Osteoblast (primary cell): ENCODE results near the gene DCLK3. TPM values are rescaled to one million over a fixed set of nuclear protein-coding genes. Genes with fewer than 3 reads are reported as not detected.

Experiments
- DNase-seq: peaks from one replicate; pipeline ENCODE4 v3.0.0; 2011; ENCODE audit warnings: low spot score, mixed read lengths; ENCODE audit not compliant: insufficient read length; ENCODE audit errors: missing footprints
- H2AFZ ChIP-seq: 2 replicates; pipeline ENCODE4 v1.6.0; 2011; ENCODE audit warnings: mild to moderate bottlenecking, low read length
- H3K27ac ChIP-seq: 2 replicates; pipeline ENCODE4 v1.5.1; 2011; ENCODE audit warnings: mild to moderate bottlenecking, low read depth, low read length, moderate library complexity
- H3K27me3 ChIP-seq: 2 replicates; pipeline ENCODE4 v1.6.0; 2012; ENCODE audit warnings: mild to moderate bottlenecking, control low read depth, inconsistent platforms, low read length, moderate library complexity; ENCODE audit not compliant: insufficient read depth
- H3K36me3 ChIP-seq: 2 replicates; pipeline ENCODE4 v1.5.1; 2011; ENCODE audit warnings: mild to moderate bottlenecking, low read length, control low read depth, moderate library complexity; ENCODE audit not compliant: insufficient read depth
- H3K4me1 ChIP-seq: 2 replicates; pipeline ENCODE4 v1.5.1; 2011; ENCODE audit warnings: mild to moderate bottlenecking, low read length, control low read depth, moderate library complexity; ENCODE audit not compliant: insufficient read depth
- H3K4me2 ChIP-seq: 2 replicates; pipeline ENCODE4 v1.6.0; 2011; ENCODE audit warnings: mild to moderate bottlenecking, low read length; ENCODE audit not compliant: insufficient read depth
- H3K4me3 ChIP-seq: fragments of 200-600 bp; sonication (generic); 3 replicates; pipeline ENCODE4 v1.5.1; 2012; ENCODE audit warnings: mild to moderate bottlenecking, low read length, inconsistent platforms; ENCODE audit not compliant: insufficient read depth
- H3K79me2 ChIP-seq: 2 replicates; pipeline ENCODE4 v1.6.0; 2012; ENCODE audit warnings: mild to moderate bottlenecking, low read length, control low read depth, inconsistent platforms; ENCODE audit not compliant: insufficient read depth
- H3K9me3 ChIP-seq: 2 replicates; pipeline ENCODE4 v1.5.1; 2011; ENCODE audit warnings: low read depth, low read length, control low read depth
- H4K20me1 ChIP-seq: 2 replicates; pipeline ENCODE4 v1.6.0; 2012; ENCODE audit warnings: mild to moderate bottlenecking, low read length, control low read depth; ENCODE audit not compliant: insufficient read depth
- CTCF ChIP-seq: IDR thresholded peaks from 2 replicates; pipeline ENCODE4 v1.5.1; 2011; ENCODE audit warnings: mild to moderate bottlenecking, low read depth, low read length, moderate library complexity; ENCODE audit errors: extremely low read depth
- total RNA-seq: library from RNA; depleted of rRNA; stranded (reverse); fragments of >200 nt; gene quantifications from 2 replicates; pipeline ENCODE4 v1.2.3, GENCODE V29; 2012

The DCLK3 gene
- total RNA-seq, 1 donor, result under 0.01 TPM

- Histone ChIP-seq H3K4me1 (peaks cover 10% of the 10 kb centered on the region), H3K79me2 (no peaks in the 10 kb centered on the region), H3K9me3 (no peaks in the 10 kb centered on the region), H3K27ac (no peak overlapping the region), H3K4me3 (no peak overlapping the region), H3K36me3 (no peaks in the 10 kb centered on the region), H3K27me3 (no peaks in the 10 kb centered on the region), H4K20me1 (no peaks in the 10 kb centered on the region), H2AFZ (peak overlapping the region; percentile 43), H3K4me2 (no peak overlapping the region)
- TF ChIP-seq CTCF, result no peak
- DNase-seq, result no peak
These were observed 69.1 kb downstream of the DCLK3 start for GRCh38 chr3:36695113-36695768.

- Histone ChIP-seq H4K20me1 (no peaks in the 10 kb centered on the region), H3K4me2 (no peak overlapping the region), H3K79me2 (no peaks in the 10 kb centered on the region), H3K4me3 (no peak overlapping the region), H2AFZ (no peak overlapping the region), H3K9me3 (no peaks in the 10 kb centered on the region), H3K36me3 (no peaks in the 10 kb centered on the region), H3K27ac (no peak overlapping the region), H3K27me3 (no peaks in the 10 kb centered on the region), H3K4me1 (peaks cover 10% of the 10 kb centered on the region)
- DNase-seq, result no peak
- TF ChIP-seq CTCF, result no peak
These were observed 70.7 kb downstream of the DCLK3 start for GRCh38 chr3:36693670-36694069.

GRCh38 chr3:36689560-36689959, 74.8 kb downstream of the DCLK3 start:
- no peak for DNase-seq
- no peaks in the 10 kb centered on the region for H3K4me1 ChIP-seq
- H2AFZ ChIP-seq, result peak overlapping the region; percentile 56
- H3K79me2 ChIP-seq, result no peaks in the 10 kb centered on the region
- H3K27me3 ChIP-seq, result no peaks in the 10 kb centered on the region
- no peak for TF ChIP-seq CTCF
- no peaks in the 10 kb centered on the region for H3K36me3 ChIP-seq
- H3K27ac ChIP-seq, result no peak overlapping the region
- no peak overlapping the region for H3K4me2 ChIP-seq
- H3K4me3 ChIP-seq, result no peak overlapping the region
- H4K20me1 ChIP-seq, result no peaks in the 10 kb centered on the region
- no peaks in the 10 kb centered on the region for H3K9me3 ChIP-seq

- Histone ChIP-seq H3K9me3 (no peaks in the 10 kb centered on the region), H3K4me2 (no peak overlapping the region), H3K4me3 (no peak overlapping the region), H3K27ac (no peak overlapping the region), H3K4me1 (no peaks in the 10 kb centered on the region), H3K27me3 (no peaks in the 10 kb centered on the region), H3K79me2 (no peaks in the 10 kb centered on the region), H3K36me3 (no peaks in the 10 kb centered on the region), H2AFZ (peak overlapping the region; percentile 56), H4K20me1 (no peaks in the 10 kb centered on the region)
- no peak for TF ChIP-seq CTCF
- no peak for DNase-seq
These were observed 75.5 kb downstream of the DCLK3 start for GRCh38 chr3:36688815-36689214.
